ENCODE measurements around the gene ZBTB16.

ZBTB16 gene

GRCh38 chr11:114290503-114291235, 231.2 kb downstream of the ZBTB16 start:
- no peak overlapping the region for H3K9ac ChIP-seq
- no peak overlapping the region for H3K4me3 ChIP-seq (ENCODE audit: low read depth, low read length)
- no peak overlapping the region for H3K4me2 ChIP-seq (ENCODE audit: low read length)
- no peaks in the 10 kb centered on the region for H3K9me3 ChIP-seq (ENCODE audit: control insufficient read depth, low read length)
- no peaks in the 10 kb centered on the region for H3K4me1 ChIP-seq
- H3K27me3 ChIP-seq (ENCODE audit: control insufficient read depth, insufficient read depth, low read length), result no peaks in the 10 kb centered on the region
- no peaks in the 10 kb centered on the region for H3K36me3 ChIP-seq (ENCODE audit: control insufficient read depth, insufficient read depth, low read length)
- H2AFZ ChIP-seq, result no peak overlapping the region
- H3K79me2 ChIP-seq, result no peaks in the 10 kb centered on the region
- no peak overlapping the region for H3K27ac ChIP-seq
- TF ChIP-seq, protein P1, sequence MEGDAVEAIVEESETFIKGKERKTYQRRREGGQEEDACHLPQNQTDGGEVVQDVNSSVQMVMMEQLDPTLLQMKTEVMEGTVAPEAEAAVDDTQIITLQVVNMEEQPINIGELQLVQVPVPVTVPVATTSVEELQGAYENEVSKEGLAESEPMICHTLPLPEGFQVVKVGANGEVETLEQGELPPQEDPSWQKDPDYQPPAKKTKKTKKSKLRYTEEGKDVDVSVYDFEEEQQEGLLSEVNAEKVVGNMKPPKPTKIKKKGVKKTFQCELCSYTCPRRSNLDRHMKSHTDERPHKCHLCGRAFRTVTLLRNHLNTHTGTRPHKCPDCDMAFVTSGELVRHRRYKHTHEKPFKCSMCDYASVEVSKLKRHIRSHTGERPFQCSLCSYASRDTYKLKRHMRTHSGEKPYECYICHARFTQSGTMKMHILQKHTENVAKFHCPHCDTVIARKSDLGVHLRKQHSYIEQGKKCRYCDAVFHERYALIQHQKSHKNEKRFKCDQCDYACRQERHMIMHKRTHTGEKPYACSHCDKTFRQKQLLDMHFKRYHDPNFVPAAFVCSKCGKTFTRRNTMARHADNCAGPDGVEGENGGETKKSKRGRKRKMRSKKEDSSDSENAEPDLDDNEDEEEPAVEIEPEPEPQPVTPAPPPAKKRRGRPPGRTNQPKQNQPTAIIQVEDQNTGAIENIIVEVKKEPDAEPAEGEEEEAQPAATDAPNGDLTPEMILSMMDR (IDR thresholded peaks at IDR 0.05), result no peak

- no peaks in the 10 kb centered on the region for H3K79me2 ChIP-seq
- no peaks in the 10 kb centered on the region for H3K27me3 ChIP-seq (ENCODE audit: control insufficient read depth, insufficient read depth, low read length)
- H2AFZ ChIP-seq, result no peak overlapping the region
- no peak overlapping the region for H3K4me3 ChIP-seq (ENCODE audit: low read depth, low read length)
- H3K4me1 ChIP-seq, result no peaks in the 10 kb centered on the region
- no peak overlapping the region for H3K27ac ChIP-seq
- TF ChIP-seq, protein P1 (IDR thresholded peaks at IDR 0.05), result no peak
- no peak overlapping the region for H3K9ac ChIP-seq
- no peaks in the 10 kb centered on the region for H3K9me3 ChIP-seq (ENCODE audit: control insufficient read depth, low read length)
- no peaks in the 10 kb centered on the region for H3K36me3 ChIP-seq (ENCODE audit: control insufficient read depth, insufficient read depth, low read length)
- H3K4me2 ChIP-seq (ENCODE audit: low read length), result no peak overlapping the region
Observed at GRCh38 chr11:114291381-114291780, 231.9 kb downstream of the ZBTB16 start.

DNA sequence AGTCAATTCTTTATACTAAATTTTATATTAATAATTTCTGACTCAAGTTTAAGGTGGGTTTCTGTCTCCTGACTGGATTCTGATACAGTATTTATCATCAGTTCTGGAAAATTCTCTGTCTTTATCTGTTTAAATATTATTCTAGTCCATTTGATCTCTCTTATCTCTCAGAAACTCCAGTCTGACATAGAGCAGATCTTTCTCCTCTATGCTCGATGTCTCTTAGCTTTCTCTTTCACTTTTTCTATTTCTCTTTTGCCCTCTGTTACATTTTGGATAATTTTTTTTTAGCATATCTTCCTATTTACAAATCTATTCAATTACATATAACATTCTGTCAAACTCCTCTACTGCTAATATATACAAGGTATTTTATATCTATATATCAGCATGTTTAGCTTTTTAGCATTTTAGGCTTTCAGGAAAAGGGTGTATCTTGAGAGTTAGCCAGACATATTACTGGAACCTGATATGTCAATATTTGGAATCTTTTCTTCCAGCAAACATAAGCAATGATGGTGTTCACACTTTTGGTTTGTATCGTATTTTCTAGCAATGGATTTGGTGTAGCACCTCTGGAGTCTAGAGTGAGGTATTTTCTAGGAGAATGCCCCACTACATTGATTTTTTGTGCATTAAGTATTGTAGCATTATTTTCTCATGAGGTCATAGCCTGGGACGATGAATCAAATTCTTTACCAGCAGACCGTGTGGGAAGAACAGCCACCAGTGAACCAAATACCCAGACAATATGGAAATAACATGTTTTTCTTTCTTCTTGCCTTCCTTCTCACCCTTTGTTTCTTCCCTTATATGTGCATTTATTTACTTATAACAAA, 232.6 kb downstream of the ZBTB16 start:
- no peak overlapping the region for H3K9ac ChIP-seq
- no peaks in the 10 kb centered on the region for H3K27me3 ChIP-seq (ENCODE audit: control insufficient read depth, insufficient read depth, low read length)
- no peak overlapping the region for H2AFZ ChIP-seq
- no peaks in the 10 kb centered on the region for H3K79me2 ChIP-seq
- TF ChIP-seq, protein P1 (IDR thresholded peaks at IDR 0.05), result no peak
- H3K4me1 ChIP-seq, result no peaks in the 10 kb centered on the region
- H3K27ac ChIP-seq, result peak overlapping the region; percentile 11
- no peaks in the 10 kb centered on the region for H3K36me3 ChIP-seq (ENCODE audit: control insufficient read depth, insufficient read depth, low read length)
- H3K4me2 ChIP-seq (ENCODE audit: low read length), result no peak overlapping the region
- H3K4me3 ChIP-seq (ENCODE audit: low read depth, low read length), result no peak overlapping the region
- no peaks in the 10 kb centered on the region for H3K9me3 ChIP-seq (ENCODE audit: control insufficient read depth, low read length)

- no peak overlapping the region for H3K9ac ChIP-seq
- no peak overlapping the region for H2AFZ ChIP-seq
- no peak overlapping the region for H3K4me3 ChIP-seq (ENCODE audit: low read depth, low read length)
- no peaks in the 10 kb centered on the region for H3K9me3 ChIP-seq (ENCODE audit: control insufficient read depth, low read length)
- H3K4me2 ChIP-seq (ENCODE audit: low read length), result no peak overlapping the region
- no peaks in the 10 kb centered on the region for H3K79me2 ChIP-seq
- H3K36me3 ChIP-seq (ENCODE audit: control insufficient read depth, insufficient read depth, low read length), result no peaks in the 10 kb centered on the region
- peak overlapping the region; percentile 82 for H3K27ac ChIP-seq
- H3K27me3 ChIP-seq (ENCODE audit: control insufficient read depth, insufficient read depth, low read length), result no peaks in the 10 kb centered on the region
- no peaks in the 10 kb centered on the region for H3K4me1 ChIP-seq
- TF ChIP-seq, protein P1 (IDR thresholded peaks at IDR 0.05), result no peak
Observed at GRCh38 chr11:114293201-114293711, 233.7 kb downstream of the ZBTB16 start.

Measured in parathyroid adenoma (tissue), 2 donors.